Neural cell (in vitro differentiated cells): ENCODE measurements around the gene HS1BP3. TPM values are rescaled to one million over a fixed set of nuclear protein-coding genes. Genes with fewer than 3 reads are reported as not detected.

Experiments used
- H2AFZ ChIP-seq: fragments of 200-600, 300-800 bp; sonication (generic), shearing (Covaris generic); 2 replicates; pipeline ENCODE4 v1.6.0; 2014; ENCODE audit warnings: low read depth, mild to moderate bottlenecking, antibody characterized with exemption, low read length, moderate library complexity
- H3F3A ChIP-seq: fragments of 200-600 bp; shearing (Covaris generic); 2 replicates; pipeline ENCODE4 v1.6.1; 2016; ENCODE audit warnings: mild to moderate bottlenecking, moderate library complexity, mixed read lengths, antibody characterized with exemption, low read length; ENCODE audit not compliant: insufficient read depth, poor library complexity, severe bottlenecking
- H3K27ac ChIP-seq: fragments of 200-600, 300-800 bp; sonication (generic), shearing (Covaris generic); 2 replicates; pipeline ENCODE4 v1.5.1; 2014; ENCODE audit warnings: mild to moderate bottlenecking, low read length, moderate library complexity
- H3K27me3 ChIP-seq: fragments of 300-800, 200-600 bp; sonication (generic), shearing (Covaris generic); 2 replicates; pipeline ENCODE4 v1.6.0; 2014; ENCODE audit warnings: mild to moderate bottlenecking, low read depth, low read length, moderate library complexity; ENCODE audit not compliant: insufficient read depth
- H3K36me3 ChIP-seq: fragments of 300-800, 200-600 bp; sonication (generic), shearing (Covaris generic); 2 replicates; pipeline ENCODE4 v1.5.1; 2014; ENCODE audit warnings: mild to moderate bottlenecking, antibody characterized with exemption, low read length, moderate library complexity; ENCODE audit not compliant: insufficient read depth
- H3K4me2 ChIP-seq: fragments of 300-800, 200-600 bp; sonication (generic), shearing (Covaris generic); 2 replicates; pipeline ENCODE4 v1.6.0; 2014; ENCODE audit warnings: mild to moderate bottlenecking, low read length
- H3K4me3 ChIP-seq: fragments of 300-800, 200-600 bp; sonication (generic), shearing (Covaris generic); 2 replicates; pipeline ENCODE4 v1.5.1; 2014; ENCODE audit warnings: mild to moderate bottlenecking, low read length, moderate library complexity
- H3K79me2 ChIP-seq: fragments of 200-600 bp; shearing (Covaris generic); replicated peaks from 2 replicates; pipeline ENCODE4 v1.6.0; 2014; ENCODE audit warnings: mild to moderate bottlenecking, low read length, moderate library complexity; ENCODE audit not compliant: insufficient read depth
- H3K9ac ChIP-seq: fragments of 300-800, 200-600 bp; sonication (generic), shearing (Covaris generic); 2 replicates; pipeline ENCODE4 v1.6.1; 2016; ENCODE audit warnings: mild to moderate bottlenecking, low read length, mixed read lengths
- H3K9me2 ChIP-seq: fragments of 200-600 bp; shearing (Covaris generic); 2 replicates; pipeline ENCODE4 v1.6.1; 2016; ENCODE audit warnings: mild to moderate bottlenecking, low read length, mixed read lengths; ENCODE audit not compliant: insufficient read depth
- H3K9me3 ChIP-seq: fragments of 200-600, 300-800 bp; sonication (generic), shearing (Covaris generic); 2 replicates; pipeline ENCODE4 v1.6.1; 2016; ENCODE audit warnings: mild to moderate bottlenecking, mixed run types, low read length, moderate library complexity, mixed read lengths
- H4K20me1 ChIP-seq: fragments of 200-600 bp; shearing (Covaris generic); 2 replicates; pipeline ENCODE4 v1.6.1; 2016; ENCODE audit warnings: mild to moderate bottlenecking, mixed run types; ENCODE audit not compliant: insufficient read depth
- EP300 ChIP-seq: fragments of 450-650 bp; conservative IDR thresholded peaks from 2 replicates; pipeline ENCODE4 v1.6.1; 2014; ENCODE audit warnings: antibody characterized with exemption, mild to moderate bottlenecking, moderate library complexity; ENCODE audit not compliant: poor library complexity, severe bottlenecking
- EZH2 ChIP-seq: fragments of 200-600, 300-800 bp; shearing (Covaris generic), sonication (generic); IDR thresholded peaks from 2 replicates; pipeline ENCODE4 v1.6.1; 2014; ENCODE audit warnings: antibody characterized with exemption, low read length, borderline replicate concordance, mild to moderate bottlenecking; ENCODE audit not compliant: insufficient read depth, poor library complexity, severe bottlenecking
- MXI1 ChIP-seq: fragments of 450-650 bp; conservative IDR thresholded peaks from 2 replicates; pipeline ENCODE4 v1.6.1; 2014; ENCODE audit warnings: antibody characterized with exemption, mild to moderate bottlenecking; ENCODE audit not compliant: poor library complexity, severe bottlenecking
- POLR2AphosphoS5 ChIP-seq: IDR thresholded peaks from 2 replicates; pipeline ENCODE4 v1.6.1; 2012
- RAD21 ChIP-seq: fragments of 450-650 bp; conservative IDR thresholded peaks from 2 replicates; pipeline ENCODE4 v1.6.1; 2014; ENCODE audit warnings: antibody characterized with exemption, mild to moderate bottlenecking, moderate library complexity
- SMC3 ChIP-seq: fragments of 450-650 bp; conservative IDR thresholded peaks from 2 replicates; pipeline ENCODE4 v1.6.1; 2014; ENCODE audit warnings: antibody characterized with exemption, mild to moderate bottlenecking, moderate library complexity; ENCODE audit not compliant: poor library complexity
- polyA plus RNA-seq: library from polyadenylated mRNA; depleted of rRNA; stranded (reverse); fragments of >200 nt; gene quantifications from 2 replicates; pipeline ENCODE4 v1.2.3, GENCODE V29; 2014
- TF ChIP-seq, protein P1 (sequence below): fragments of 450-650 bp; IDR thresholded peaks from 2 replicates; pipeline ENCODE4 v1.5.1; 2014; ENCODE audit warnings: antibody characterized with exemption, mild to moderate bottlenecking, moderate library complexity; ENCODE audit not compliant: poor library complexity, severe bottlenecking
- TF ChIP-seq, protein P2 (sequence below): IDR thresholded peaks from 2 replicates; pipeline ENCODE4 v1.6.1; 2012; ENCODE audit warnings: borderline replicate concordance

HS1BP3 gene
- polyA plus RNA-seq, 1 donor from 2014 or later: 8.9 TPM

DNA sequence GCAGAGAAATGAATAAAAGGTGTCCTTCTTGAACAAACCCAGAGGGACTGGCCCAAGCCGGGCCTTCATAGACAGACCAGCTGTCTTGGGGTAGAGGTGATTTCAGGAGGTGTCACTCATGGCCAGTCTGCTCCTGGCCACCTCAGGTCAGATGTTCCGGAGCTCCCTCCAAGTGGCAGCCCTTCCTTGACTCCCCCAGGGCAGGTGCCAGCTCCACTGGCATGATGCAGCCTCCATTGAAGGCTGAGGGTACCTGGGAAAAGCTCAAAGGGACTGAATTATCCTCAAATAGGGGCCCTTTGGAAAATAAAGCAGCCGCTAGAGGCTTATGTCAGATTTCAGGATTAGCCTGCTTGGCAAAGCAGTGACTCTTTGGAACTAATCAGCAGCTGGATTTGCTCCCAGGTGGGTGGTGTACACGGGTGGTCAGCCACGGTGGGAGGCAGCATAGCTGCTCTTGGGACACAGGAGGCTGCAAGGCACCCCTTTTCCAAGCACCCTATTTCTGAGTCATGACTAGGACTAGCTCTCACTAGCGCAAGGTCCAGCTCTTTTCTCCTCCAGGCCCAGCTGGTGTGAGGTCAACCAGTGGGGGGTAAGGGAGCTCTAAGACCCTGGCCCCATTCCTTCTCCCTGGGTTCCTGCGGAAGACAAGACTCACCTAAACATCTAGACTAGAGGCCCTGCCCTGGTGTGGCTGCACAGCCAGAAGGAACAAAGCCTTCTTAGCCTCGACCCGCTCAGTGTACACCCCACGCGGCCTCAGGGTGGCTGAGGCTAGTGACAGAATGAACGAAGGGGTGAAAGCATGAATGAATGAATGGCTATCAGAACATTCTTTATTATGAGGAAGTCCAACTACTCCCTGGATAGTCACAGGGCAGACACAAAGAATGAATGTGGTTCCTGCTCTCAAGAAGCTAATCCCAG lies 29.3 kb downstream of the HS1BP3 start:
- no peak for TF ChIP-seq MXI1
- TF ChIP-seq EZH2: no peak
- TF ChIP-seq, protein P1, sequence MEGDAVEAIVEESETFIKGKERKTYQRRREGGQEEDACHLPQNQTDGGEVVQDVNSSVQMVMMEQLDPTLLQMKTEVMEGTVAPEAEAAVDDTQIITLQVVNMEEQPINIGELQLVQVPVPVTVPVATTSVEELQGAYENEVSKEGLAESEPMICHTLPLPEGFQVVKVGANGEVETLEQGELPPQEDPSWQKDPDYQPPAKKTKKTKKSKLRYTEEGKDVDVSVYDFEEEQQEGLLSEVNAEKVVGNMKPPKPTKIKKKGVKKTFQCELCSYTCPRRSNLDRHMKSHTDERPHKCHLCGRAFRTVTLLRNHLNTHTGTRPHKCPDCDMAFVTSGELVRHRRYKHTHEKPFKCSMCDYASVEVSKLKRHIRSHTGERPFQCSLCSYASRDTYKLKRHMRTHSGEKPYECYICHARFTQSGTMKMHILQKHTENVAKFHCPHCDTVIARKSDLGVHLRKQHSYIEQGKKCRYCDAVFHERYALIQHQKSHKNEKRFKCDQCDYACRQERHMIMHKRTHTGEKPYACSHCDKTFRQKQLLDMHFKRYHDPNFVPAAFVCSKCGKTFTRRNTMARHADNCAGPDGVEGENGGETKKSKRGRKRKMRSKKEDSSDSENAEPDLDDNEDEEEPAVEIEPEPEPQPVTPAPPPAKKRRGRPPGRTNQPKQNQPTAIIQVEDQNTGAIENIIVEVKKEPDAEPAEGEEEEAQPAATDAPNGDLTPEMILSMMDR: no peak
- TF ChIP-seq RAD21: no peak
- TF ChIP-seq SMC3: no peak
- no peak for TF ChIP-seq EP300
- no peak for TF ChIP-seq POLR2AphosphoS5
- TF ChIP-seq, protein P2, sequence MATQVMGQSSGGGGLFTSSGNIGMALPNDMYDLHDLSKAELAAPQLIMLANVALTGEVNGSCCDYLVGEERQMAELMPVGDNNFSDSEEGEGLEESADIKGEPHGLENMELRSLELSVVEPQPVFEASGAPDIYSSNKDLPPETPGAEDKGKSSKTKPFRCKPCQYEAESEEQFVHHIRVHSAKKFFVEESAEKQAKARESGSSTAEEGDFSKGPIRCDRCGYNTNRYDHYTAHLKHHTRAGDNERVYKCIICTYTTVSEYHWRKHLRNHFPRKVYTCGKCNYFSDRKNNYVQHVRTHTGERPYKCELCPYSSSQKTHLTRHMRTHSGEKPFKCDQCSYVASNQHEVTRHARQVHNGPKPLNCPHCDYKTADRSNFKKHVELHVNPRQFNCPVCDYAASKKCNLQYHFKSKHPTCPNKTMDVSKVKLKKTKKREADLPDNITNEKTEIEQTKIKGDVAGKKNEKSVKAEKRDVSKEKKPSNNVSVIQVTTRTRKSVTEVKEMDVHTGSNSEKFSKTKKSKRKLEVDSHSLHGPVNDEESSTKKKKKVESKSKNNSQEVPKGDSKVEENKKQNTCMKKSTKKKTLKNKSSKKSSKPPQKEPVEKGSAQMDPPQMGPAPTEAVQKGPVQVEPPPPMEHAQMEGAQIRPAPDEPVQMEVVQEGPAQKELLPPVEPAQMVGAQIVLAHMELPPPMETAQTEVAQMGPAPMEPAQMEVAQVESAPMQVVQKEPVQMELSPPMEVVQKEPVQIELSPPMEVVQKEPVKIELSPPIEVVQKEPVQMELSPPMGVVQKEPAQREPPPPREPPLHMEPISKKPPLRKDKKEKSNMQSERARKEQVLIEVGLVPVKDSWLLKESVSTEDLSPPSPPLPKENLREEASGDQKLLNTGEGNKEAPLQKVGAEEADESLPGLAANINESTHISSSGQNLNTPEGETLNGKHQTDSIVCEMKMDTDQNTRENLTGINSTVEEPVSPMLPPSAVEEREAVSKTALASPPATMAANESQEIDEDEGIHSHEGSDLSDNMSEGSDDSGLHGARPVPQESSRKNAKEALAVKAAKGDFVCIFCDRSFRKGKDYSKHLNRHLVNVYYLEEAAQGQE: no peak

GRCh38 chr2:20620696-20621365 lies 30.1 kb downstream of the HS1BP3 start:
- H3K27me3 ChIP-seq: no peaks in the 10 kb centered on the region

More for the DNA sequence above, 29.3 kb downstream of the HS1BP3 start:
- no peak overlapping the region for H3K9ac ChIP-seq
- H3K27me3 ChIP-seq: no peaks in the 10 kb centered on the region
- no peaks in the 10 kb centered on the region for H3K9me3 ChIP-seq
- no peak overlapping the region for H2AFZ ChIP-seq
- no peak overlapping the region for H3K4me2 ChIP-seq
- no peaks in the 10 kb centered on the region for H3K79me2 ChIP-seq
- H3F3A ChIP-seq: no peaks in the 10 kb centered on the region
- H4K20me1 ChIP-seq: no peaks in the 10 kb centered on the region
- H3K4me3 ChIP-seq: no peak overlapping the region
- no peaks in the 10 kb centered on the region for H3K36me3 ChIP-seq
- H3K27ac ChIP-seq: no peak overlapping the region
- no peaks in the 10 kb centered on the region for H3K9me2 ChIP-seq

More at GRCh38 chr2:20620696-20621365, 30.1 kb downstream of the HS1BP3 start:
- no peaks in the 10 kb centered on the region for H3K9me2 ChIP-seq
- H3F3A ChIP-seq: no peaks in the 10 kb centered on the region
- TF ChIP-seq EZH2: no peak
- no peak for TF ChIP-seq POLR2AphosphoS5
- TF ChIP-seq, protein P1: no peak
- TF ChIP-seq, protein P2: no peak
- TF ChIP-seq EP300: no peak
- TF ChIP-seq RAD21: no peak
- no peaks in the 10 kb centered on the region for H3K79me2 ChIP-seq
- H3K9me3 ChIP-seq: no peaks in the 10 kb centered on the region
- H3K4me2 ChIP-seq: no peak overlapping the region
- no peaks in the 10 kb centered on the region for H3K36me3 ChIP-seq
- H3K9ac ChIP-seq: no peak overlapping the region
- no peak overlapping the region for H3K4me3 ChIP-seq
- H3K27ac ChIP-seq: no peak overlapping the region
- H4K20me1 ChIP-seq: no peaks in the 10 kb centered on the region
- H2AFZ ChIP-seq: no peak overlapping the region
